Activated CD4-positive, alpha-beta memory T cell treated with anti-CD3 and anti-CD28 coated beads for 36 hours (primary cell): ENCODE data around the gene RGL4. TPM values are rescaled to one million over a fixed set of nuclear protein-coding genes. Genes with fewer than 3 reads are reported as not detected.
"Not testable (repeated sequence)": the region's sequence is repeated elsewhere in the genome, so short reads cannot be mapped to it uniquely, and the experiment has no call there.

Experiments used
- CTCF ChIA-PET: fragments of 350-600 bp; sonication (Branson Sonifier 250); formaldehyde crosslinking; loops from one replicate; lab custom pipeline; 2021; ENCODE audit warnings: antibody characterized with exemption, inconsistent platforms; lab: Charles Lee
- POLR2A ChIA-PET: fragments of 350-600 bp; sonication (Branson Sonifier 250); formaldehyde crosslinking; loops from one replicate; lab custom pipeline; 2021; ENCODE audit warnings: antibody characterized with exemption; lab: Charles Lee
- DNase-seq: peaks from one replicate; pipeline ENCODE4 v3.0.0-alpha.2; 2020
- H3K27ac Mint-ChIP-seq: one replicate; pipeline ENCODE4 v1.8.0; 2021; ENCODE audit warnings: mixed read lengths
- H3K27me3 Mint-ChIP-seq: one replicate; pipeline ENCODE4 v1.8.0; 2021; ENCODE audit warnings: mixed read lengths
- H3K36me3 Mint-ChIP-seq: one replicate; pipeline ENCODE4 v1.8.0; 2021; ENCODE audit warnings: mixed read lengths
- H3K4me1 Mint-ChIP-seq: one replicate; pipeline ENCODE4 v1.8.0; 2021; ENCODE audit warnings: low read depth, mixed read lengths
- H3K4me3 Mint-ChIP-seq: one replicate; pipeline ENCODE4 v1.8.0; 2021; ENCODE audit warnings: mild to moderate bottlenecking, mixed read lengths
- H3K9me3 Mint-ChIP-seq: one replicate; pipeline ENCODE4 v1.8.0; 2021; ENCODE audit warnings: mixed read lengths
- intact Hi-C: fragments of 100-400 bp; cut with micrococcal nuclease; formaldehyde crosslinking; loops from one replicate; pipeline ENCODE4 v1.15.1; 2023
- total RNA-seq, 2 experiments: library from RNA; stranded (reverse); gene quantifications; one replicate each; pipeline ENCODE4 v1.2.3, GENCODE V29; 2021

RGL4 gene
- total RNA-seq, 2 experiments from 2014 or later = 7.7 to 9.1 TPM

DNA sequence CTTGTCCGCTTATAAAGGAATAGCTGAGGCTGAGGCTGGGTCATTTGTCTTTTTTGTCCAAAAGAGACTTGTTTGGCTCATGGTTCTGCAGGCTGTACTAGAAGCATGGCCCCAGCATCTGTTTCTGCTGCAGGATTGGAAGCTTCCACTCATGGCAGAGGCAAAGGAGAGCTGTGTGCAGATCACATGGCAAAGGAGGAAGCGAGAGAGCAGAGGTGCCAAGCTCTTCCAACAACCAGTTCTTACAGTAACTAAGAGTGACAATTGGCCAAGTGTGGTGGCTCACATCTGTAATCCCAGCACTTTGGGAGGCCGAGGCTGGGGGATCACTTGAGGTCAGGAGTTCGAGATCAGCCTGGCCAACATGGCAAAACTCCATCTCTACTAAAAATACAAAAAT is 37.3 kb downstream of the RGL4 start:
- CTCF ChIA-PET = interaction anchor here (0.6 kb wide), 1 partner anchor 15 kb away, joined by 3 read pairs; no protein-coding TSS in a partner anchor
- H3K27ac Mint-ChIP-seq, intact Hi-C loops, H3K4me1 Mint-ChIP-seq, H3K27me3 Mint-ChIP-seq, H3K4me3 Mint-ChIP-seq, DNase-seq, H3K36me3 Mint-ChIP-seq, POLR2A ChIA-PET, H3K9me3 Mint-ChIP-seq: not testable (repeated sequence)

DNA sequence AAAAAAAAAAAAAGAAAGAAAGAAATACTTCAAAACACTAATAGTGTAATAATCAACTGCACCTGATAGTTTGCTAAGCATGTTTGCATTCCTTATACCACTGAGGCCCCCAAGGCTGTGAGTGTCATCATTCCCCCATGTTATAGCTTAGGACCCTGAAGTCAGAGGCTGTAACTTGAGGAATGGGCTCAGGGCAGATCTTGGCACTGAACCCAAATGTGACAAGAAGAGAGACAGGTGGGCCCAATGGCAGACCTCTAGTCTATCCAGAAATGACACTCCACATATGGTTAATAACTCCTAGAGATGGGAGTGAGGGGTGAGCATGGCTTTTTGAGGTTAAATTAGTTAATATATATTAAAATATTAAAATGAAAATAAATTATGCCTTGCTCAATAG is 46.9 kb downstream of the RGL4 start:
- intact Hi-C loops = no loop called here
- H3K27me3 Mint-ChIP-seq = no peaks in the 10 kb centered on the region
- H3K9me3 Mint-ChIP-seq = no peaks in the 10 kb centered on the region
- POLR2A ChIA-PET = interaction anchor here (0.6 kb wide), 1 partner anchor 29 kb away, joined by 3 read pairs; no protein-coding TSS in a partner anchor
- no peak for DNase-seq
- H3K36me3 Mint-ChIP-seq = no peaks in the 10 kb centered on the region
- no peaks in the 10 kb centered on the region for H3K4me1 Mint-ChIP-seq
- H3K27ac Mint-ChIP-seq = no peak overlapping the region
- H3K4me3 Mint-ChIP-seq = no peak overlapping the region
- CTCF ChIA-PET = no interaction called here

DNA sequence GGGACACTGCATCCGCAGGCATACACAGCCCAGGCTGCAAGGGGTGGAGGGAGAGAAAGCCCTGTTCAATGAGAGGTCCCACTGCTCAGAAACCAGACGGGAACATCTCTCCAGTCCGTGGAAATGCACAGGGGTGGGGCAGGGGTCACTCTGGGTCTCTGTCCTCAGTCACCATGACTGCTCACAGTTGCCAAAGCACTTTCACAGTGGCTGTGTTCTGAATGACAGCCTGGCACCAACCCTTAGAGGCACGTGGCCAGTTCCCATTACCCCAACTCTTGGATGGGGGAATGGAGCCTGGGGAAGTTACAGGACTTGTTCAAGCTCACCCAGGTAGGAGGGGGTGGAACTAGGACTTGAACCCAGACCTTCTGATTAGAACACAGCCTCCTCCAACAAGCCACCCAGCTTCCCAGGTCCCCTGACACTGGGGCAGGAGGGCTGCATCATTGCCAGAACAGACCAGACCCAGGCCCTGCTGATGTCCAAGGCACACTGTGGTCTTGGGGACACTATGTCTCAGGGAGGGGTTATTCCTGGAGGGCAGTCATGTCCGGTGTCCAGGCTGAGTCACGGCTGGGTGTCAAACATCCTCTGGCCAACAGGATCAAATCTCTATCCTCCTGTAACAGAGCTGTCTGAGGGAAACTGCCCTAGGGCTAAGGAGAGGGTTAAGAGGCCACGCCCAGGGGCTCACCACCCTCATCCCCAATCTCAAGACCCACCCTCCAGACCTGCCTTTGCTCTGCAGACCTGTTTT is 51.9 kb downstream of the RGL4 start:
- no peak for DNase-seq
- no peak overlapping the region for H3K27ac Mint-ChIP-seq
- POLR2A ChIA-PET = no interaction called here
- H3K4me1 Mint-ChIP-seq = no peaks in the 10 kb centered on the region
- CTCF ChIA-PET = interaction anchor here (0.6 kb wide), 1 partner anchor 174 kb away, joined by 3 read pairs; no protein-coding TSS in a partner anchor
- peaks cover 15% of the 10 kb centered on the region for H3K9me3 Mint-ChIP-seq
- intact Hi-C loops = no loop called here
- H3K4me3 Mint-ChIP-seq = no peak overlapping the region
- no peaks in the 10 kb centered on the region for H3K27me3 Mint-ChIP-seq
- H3K36me3 Mint-ChIP-seq = peaks cover 23% of the 10 kb centered on the region

DNA sequence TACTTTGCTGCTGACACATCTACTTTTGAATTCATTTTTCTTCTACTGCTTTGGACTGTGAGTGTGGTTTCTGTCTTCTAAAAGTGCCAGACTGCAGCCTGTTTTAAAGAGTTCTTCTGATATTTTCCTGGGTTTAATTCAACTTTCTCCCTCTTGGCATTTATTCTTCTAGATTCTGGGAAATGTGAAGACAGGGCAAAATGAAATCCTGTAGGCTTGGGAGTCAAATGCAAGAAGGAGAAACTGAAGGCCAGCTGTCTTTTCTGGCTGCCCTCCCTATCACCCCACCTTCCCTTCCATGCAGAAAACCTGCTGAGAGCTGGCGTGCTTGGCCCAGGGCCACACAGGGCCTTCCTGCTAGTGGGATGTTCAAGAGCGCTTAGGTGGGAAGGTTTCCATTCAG is 52.5 kb downstream of the RGL4 start:
- no peak for DNase-seq
- ChIA-PET POLR2A (no interaction called here), CTCF (interaction anchor here (0.6 to 0.9 kb wide), 2 partner anchors 15 to 27 kb away, joined by 3 to 4 read pairs; no protein-coding TSS in a partner anchor)
- intact Hi-C loops = no loop called here
- H3K9me3 Mint-ChIP-seq = peaks cover 15% of the 10 kb centered on the region
- H3K36me3 Mint-ChIP-seq = peaks cover 23% of the 10 kb centered on the region
- H3K27me3 Mint-ChIP-seq = no peaks in the 10 kb centered on the region
- H3K27ac Mint-ChIP-seq = no peak overlapping the region
- H3K4me3 Mint-ChIP-seq = no peak overlapping the region
- no peaks in the 10 kb centered on the region for H3K4me1 Mint-ChIP-seq

DNA sequence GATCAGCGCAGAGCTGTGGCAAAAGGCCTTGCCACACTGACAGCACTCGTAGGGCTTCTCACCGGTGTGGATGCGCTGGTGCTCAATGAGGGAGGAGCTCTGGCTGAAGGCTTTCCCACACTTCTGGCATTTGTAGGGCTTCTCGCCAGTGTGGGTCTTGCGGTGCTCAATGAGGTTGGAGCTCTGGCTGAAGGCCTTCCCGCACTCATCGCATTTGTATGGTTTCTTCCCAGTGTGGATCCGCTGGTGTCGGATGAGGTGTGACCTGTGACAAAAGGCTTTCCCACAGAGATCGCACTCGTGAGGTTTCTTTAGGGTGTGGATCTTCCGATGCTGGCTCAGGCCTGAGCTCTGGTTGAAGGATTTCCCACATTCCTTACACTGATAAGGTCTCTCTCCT is 53.2 kb downstream of the RGL4 start:
- intact Hi-C loops = no loop called here

DNA sequence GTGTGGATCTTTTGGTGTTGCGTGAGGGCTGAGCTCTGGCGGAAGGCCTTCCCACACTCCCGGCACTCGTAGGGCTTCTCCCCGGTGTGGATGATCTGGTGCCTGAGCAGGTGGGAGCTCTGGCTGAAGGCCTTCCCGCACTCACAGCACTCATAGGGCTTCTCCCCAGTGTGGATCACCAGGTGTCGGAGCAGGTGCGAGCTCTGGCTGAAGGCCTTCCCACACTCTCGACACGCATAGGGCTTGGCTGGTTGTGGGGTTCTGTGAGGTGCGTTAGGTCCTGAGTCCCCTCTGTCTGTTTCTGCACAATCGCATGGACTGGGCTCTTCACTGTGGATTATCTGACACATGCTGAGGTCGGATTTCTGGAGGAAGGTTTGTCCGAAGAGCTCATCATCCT is 53.7 kb downstream of the RGL4 start:
- Mint-ChIP-seq H3K27ac (no peak overlapping the region), H3K36me3 (peaks cover 23% of the 10 kb centered on the region), H3K9me3 (peaks cover 15% of the 10 kb centered on the region), H3K27me3 (no peaks in the 10 kb centered on the region), H3K4me1 (no peaks in the 10 kb centered on the region), H3K4me3 (no peak overlapping the region)
- intact Hi-C loops = no loop called here
- CTCF ChIA-PET = no interaction called here
- POLR2A ChIA-PET = no interaction called here
- no peak for DNase-seq

More for the DNA sequence above, 53.2 kb downstream of the RGL4 start:
- DNase-seq = no peak
- Mint-ChIP-seq H3K36me3 (peaks cover 23% of the 10 kb centered on the region), H3K4me3 (no peak overlapping the region), H3K4me1 (no peaks in the 10 kb centered on the region), H3K27me3 (no peaks in the 10 kb centered on the region), H3K9me3 (peaks cover 15% of the 10 kb centered on the region), H3K27ac (no peak overlapping the region)
- POLR2A ChIA-PET = no interaction called here
- CTCF ChIA-PET = interaction anchor here (0.9 kb wide), 1 partner anchor 27 kb away, joined by 4 read pairs; no protein-coding TSS in a partner anchor

DNA sequence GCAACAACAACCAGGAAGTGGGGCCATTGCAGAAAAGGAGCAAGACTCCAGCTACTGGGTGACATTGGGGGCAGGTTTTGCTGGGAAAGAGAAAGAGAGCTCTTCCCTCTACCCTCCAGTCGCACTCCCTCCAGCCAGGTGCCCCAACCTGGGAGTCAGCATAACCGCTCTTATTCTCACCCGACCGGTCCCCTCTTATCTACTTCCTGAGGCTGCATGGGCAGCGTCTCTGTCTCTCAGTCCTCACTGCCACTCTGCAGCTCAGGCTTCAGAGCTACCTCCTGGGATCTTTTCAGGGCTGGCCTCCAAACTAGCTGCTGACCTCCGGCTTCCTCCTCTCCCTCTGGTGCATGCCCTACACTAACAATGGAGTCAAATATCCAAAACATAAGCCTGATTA is 55.0 kb downstream of the RGL4 start:
- CTCF ChIA-PET = no interaction called here
- Mint-ChIP-seq H3K36me3 (peaks cover 23% of the 10 kb centered on the region), H3K4me1 (peaks cover 9% of the 10 kb centered on the region), H3K27ac (no peak overlapping the region), H3K9me3 (peaks cover 15% of the 10 kb centered on the region), H3K27me3 (no peaks in the 10 kb centered on the region), H3K4me3 (no peak overlapping the region)
- POLR2A ChIA-PET = interaction anchor here (0.6 kb wide), 1 partner anchor 28 kb away, joined by 3 read pairs; no protein-coding TSS in a partner anchor
- DNase-seq = no peak
- intact Hi-C loops = no loop called here

Other genes starting within 250 kb of the RGL4 start
- not detected for gene IGLL1, start 110.7 kb upstream of the RGL4 start, total RNA-seq
- under 1 TPM; 0.36 to 0.62 TPM for gene DRICH1, start 58.7 kb upstream of the RGL4 start, total RNA-seq
- gene ZNF70, start 60.1 kb downstream of the RGL4 start, total RNA-seq = 1 to 10 TPM; 1.2 to 1.3 TPM
- gene VPREB3, start 63.4 kb downstream of the RGL4 start, total RNA-seq = not detected
- gene C22orf15, start 72.0 kb downstream of the RGL4 start, total RNA-seq = under 1 TPM; 0.31 to 0.90 TPM
- gene CHCHD10, start 77.0 kb downstream of the RGL4 start, total RNA-seq = 100 to 1,000 TPM; 144 to 157 TPM
- 1 to 10 TPM in 1 of 2 experiments, under 1 TPM in 1; 0.70 to 1.0 TPM for gene MMP11, start 81.8 kb downstream of the RGL4 start, total RNA-seq
- 10 to 100 TPM; 71.3 to 72.5 TPM for gene SMARCB1, start 96.0 kb downstream of the RGL4 start, total RNA-seq
- gene DERL3, start 148.0 kb downstream of the RGL4 start, total RNA-seq = 1 to 10 TPM; 8.1 to 9.7 TPM
- 1 to 10 TPM; 6.8 to 8.9 TPM for gene SLC2A11, start 166.9 kb downstream of the RGL4 start, total RNA-seq
- 1,000 to 10,000 TPM; 1,215 to 1,240 TPM for gene MIF, start 203.4 kb downstream of the RGL4 start, total RNA-seq